HG02678 (cell line): Measurements from ENCODE around the gene MTF2.

ENCODE experiments used
- ATAC-seq: cut with Tn5 transposase; IDR thresholded peaks from one replicate; pipeline ENCODE4 v1.9.1; 2021; ENCODE audit warnings: mild to moderate bottlenecking, moderate library complexity; ENCODE audit not compliant: unreplicated experiment

Gene MTF2

DNA sequence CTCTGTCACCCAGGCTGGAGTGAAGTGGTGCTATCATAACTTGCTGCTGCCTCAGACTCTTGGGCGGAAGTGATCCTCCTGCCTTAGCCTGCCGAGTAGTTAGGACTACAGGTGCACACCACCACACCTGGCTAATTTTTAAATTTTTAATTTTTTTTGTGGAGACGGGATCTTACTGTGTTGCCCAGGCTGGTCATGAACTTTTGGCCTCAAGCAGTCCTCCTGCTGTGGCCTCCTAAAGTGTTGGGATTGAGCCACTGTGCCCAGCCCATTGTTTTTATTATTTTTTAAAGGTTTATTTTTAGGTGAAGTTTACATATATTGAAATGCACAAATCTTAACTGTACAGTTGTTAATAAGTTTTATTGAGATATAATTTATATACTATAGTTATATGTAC lies 3.2 kb downstream of the MTF2 start:
- ATAC-seq = no peak

DNA sequence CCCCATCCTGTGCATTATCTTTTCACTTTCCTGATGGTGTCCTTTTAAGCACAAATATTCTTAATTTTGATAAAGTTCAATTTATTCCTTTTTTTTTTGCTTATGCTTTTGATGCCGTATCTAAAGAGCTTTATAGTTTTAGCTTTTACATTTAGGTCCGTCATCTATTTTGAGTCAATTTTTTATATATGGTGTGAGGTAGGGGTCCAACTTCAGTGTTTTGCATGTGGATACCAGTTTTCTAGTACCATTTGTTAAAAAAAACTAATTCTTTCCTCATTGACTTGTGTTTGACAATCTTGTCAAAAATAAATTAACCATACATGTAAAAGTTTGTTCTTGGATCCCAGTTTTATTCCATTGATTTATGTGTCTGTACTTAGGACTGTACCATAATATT lies 4.9 kb downstream of the MTF2 start:
- ATAC-seq = no peak

DNA sequence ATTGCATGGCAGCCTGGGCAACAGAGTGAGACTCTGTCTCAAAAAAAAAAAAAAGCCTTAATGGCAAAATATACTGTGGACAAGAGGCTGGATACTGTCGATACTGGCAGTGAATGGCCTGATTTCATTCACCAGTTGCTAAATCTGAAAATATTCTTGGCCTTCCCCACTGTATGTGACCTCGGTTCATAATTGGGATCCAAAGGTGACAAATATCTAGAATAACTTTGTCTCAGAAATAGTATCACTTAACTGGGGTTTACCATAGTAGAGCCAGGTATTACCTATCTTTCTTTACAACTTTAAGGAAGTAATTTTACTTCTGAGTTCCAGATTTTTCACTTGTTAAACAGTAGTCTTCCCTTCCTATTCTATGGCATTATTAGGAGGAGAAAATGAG lies 8.4 kb downstream of the MTF2 start:
- ATAC-seq = no peak

DNA sequence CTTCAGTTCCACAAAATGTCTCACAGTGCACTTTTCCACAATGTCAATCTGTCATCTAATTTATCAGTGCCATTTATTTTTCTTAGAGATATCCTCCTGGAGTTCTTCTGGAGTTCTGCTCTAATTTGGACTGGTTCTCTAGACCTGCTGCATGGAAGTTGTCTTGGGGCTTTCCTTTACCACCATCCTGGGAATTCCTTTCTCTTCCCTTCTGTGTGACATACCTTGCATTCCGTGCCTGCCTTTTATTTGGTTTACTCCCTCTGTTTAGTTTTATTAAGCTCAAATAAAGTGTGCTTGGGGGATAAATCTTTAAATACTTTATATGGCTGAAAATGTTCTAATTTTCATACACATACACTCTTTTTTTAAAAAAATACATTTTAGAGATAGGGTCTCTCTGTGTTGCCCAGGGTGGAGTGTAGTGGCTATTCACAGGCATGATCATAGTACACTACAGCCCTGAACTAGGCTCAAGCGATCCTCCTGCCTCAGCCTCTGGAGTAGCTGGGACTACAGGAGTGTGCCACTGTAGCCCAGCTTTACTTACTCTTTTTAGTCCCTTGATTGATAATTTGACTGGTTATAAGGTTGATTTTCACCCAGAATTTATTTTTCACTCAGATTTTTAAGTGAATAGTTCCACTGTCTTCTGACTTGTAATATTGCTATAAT lies 14.4 kb downstream of the MTF2 start:
- no peak for ATAC-seq

GRCh38 chr1:93095804-93096585 lies 16.9 kb downstream of the MTF2 start:
- no peak for ATAC-seq

DNA sequence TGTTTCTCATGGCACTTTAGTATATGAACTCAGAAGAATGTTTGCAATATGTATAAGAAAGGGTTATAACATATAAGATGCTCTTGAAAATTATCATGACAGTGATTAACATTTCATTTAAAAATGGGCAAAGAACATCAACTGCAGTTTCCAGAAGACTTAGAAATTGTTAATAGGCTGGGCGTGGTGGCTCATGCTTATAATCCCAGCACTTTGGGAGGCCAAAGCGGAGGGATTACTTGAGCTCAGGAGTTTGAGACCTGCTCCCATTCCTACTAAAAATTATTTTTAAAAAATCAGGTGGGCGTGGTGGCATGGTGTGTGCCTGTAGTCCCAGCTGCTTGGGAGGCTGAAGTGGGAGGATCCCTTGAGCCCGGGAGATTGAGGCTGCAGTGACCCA lies 23.1 kb downstream of the MTF2 start:
- no peak for ATAC-seq

DNA sequence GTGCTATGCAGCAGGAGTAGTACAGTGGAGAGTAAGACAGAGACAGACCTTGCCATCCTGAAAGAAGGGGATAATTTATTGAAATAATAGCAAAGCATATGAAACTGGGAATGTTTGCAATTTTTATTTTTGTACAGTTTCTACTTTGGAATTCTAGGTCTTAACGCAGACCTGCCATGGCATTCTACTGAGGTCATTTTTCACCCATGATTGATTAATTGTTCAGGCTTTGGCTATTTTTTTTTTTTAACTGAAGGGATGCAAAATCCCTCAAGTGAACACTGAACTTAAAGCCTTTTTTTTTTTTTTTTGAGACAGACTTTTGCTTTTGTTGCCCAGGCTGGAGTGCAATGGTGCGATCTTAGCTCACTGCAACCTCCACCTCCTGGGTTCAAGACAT lies 27.1 kb downstream of the MTF2 start:
- ATAC-seq = no peak

GRCh38 chr1:93107395-93107794 lies 28.3 kb downstream of the MTF2 start:
- ATAC-seq = no peak

GRCh38 chr1:93108335-93108734 lies 29.3 kb downstream of the MTF2 start:
- no peak for ATAC-seq

DNA sequence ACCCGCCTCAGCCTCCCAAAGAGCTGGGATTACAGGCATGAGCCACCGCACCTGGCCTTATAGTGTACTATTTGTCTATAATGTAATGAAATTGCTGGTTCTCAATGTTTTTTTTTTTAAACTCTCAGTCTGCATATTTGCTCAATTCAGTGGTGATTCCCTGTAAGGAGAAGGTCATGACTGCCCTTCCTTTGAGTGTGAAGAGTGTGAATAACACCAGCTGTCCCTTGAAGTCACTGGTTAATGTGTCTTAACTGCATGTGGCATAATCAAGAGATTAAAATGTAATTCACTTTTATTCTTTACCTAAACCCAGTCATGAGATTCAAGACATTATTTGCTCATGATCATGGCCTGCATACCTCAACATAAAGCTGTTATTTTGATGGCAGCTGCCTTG lies 30.5 kb downstream of the MTF2 start:
- ATAC-seq = no peak

DNA sequence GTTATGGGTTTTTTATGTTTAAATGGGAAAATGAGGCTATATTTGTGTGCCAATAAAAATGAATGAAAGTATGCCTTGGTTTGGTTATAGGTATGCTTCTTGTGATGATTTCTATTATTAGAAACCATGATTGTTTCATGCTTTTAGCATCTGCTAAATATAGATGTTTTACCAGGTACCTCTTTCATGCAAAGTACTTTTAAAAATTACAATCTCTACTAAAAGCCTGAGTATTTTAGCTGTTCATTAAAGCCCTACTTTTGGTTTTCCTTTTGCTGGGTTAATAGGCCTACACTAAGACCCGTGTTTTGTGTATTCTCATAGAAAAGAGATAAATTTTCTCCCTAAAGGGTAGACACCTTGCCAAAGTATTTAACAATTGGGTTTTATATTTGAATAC lies 32.0 kb downstream of the MTF2 start:
- ATAC-seq = no peak

GRCh38 chr1:93111561-93111960 lies 32.5 kb downstream of the MTF2 start:
- ATAC-seq = no peak

DNA sequence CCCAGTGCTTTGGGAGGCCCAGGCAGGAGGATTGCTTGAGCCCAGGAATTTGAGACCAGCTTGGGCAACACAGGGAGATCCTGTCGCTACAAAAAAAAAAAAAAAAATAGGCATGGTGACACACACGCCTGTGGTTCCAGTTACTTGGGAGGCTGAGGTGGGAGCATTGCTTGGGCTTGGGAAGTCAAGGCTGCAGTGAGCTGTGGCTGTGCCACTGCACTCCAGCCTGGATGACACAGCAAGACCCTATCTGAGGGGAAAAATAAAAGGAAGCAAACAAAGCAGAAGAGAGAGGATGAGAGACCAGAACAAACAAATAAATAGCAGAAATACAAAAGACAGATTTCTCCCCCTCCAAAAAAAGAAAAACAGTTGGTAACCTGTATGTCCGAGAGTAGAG lies 34.0 kb downstream of the MTF2 start:
- no peak for ATAC-seq

DNA sequence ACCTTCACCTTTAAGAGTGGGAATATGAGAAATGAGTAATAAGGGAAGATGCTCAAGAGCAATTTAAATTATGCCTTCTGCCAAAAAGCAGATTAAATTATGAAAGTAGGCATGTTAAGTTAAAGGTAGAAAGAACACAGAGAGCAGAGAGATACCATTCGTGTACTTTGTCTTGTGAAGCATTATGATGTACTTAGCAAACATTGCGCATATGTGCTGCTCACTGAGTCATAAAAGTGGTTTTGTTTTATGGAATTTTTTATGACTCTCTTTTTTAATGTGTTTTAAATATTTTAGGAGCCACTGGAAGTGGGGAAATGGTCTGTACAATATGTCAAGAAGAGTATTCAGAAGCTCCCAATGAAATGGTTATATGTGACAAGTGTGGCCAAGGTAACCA lies 35.3 kb downstream of the MTF2 start:
- no peak for ATAC-seq

- ATAC-seq = no peak
Observed at GRCh38 chr1:93120614-93121013, 41.5 kb downstream of the MTF2 start.

DNA sequence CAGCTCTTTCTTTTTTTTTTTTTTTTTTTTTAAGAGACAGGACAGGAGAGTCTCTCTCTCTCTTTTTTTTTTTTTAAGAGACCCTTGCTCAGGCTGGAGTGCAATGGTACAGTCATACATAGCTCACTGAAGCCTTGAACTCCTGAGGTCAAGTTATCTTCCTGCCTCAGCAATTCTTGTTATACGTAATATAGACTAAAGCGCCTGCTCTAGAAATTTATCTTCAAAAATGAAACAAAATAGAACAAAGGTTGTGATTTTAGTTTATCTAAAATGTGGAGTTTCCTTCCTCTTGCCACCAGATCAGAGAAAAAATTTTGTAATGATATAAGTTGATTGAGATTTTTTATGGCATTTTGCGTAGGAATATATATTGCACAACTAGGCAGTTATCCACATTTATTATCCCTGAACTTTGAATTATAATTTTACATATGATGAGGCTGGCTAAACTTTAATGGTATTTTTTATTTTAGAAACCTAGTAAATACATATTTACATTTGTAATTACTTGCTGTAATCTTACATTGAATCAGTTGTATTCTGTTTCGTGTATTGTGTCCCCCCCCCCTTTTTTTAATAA lies 44.2 kb downstream of the MTF2 start:
- ATAC-seq = no peak

DNA sequence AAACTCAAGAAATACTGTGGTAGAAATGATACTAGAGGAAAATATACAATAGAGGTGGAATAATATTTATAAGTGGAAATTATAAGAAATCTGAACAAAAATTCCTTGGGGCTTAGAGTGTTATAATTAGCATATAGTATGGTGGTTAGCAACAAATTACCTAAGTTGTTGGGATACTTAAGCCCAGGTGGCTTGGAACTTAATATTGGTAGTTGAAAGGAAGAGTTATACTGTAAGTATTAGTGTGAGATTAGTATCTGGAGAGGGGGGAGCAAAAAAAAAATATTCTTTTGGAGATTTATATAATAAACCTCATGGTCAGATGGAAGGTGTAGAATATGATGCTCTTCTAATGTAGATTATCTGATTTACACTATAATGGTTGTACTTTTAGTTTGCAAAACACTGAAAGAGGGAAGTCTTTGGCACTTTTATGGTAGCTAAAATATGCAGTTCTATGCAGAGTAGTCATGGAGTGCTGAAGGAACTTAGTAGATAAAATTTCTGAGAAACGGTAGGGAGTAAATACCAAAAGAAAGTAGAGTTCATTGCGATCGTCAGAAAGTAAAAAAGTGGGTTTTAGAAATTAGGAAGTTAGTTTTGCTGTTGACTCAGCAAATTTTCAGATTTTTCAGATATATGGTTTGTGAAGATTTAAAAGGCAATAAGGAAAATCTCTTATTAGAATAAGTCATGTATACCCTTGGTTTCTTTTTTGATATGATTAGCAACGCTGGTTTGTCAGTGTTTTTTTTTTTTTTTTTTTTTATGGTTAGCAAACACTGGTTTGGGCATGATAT lies 45.7 kb downstream of the MTF2 start:
- no peak for ATAC-seq

- ATAC-seq = no peak
Observed at GRCh38 chr1:93129507-93130099, 50.5 kb downstream of the MTF2 start.

- ATAC-seq = no peak
Observed at GRCh38 chr1:93132638-93133037, 53.6 kb downstream of the MTF2 start.

GRCh38 chr1:93136445-93136844 lies 57.4 kb downstream of the MTF2 start:
- ATAC-seq = no peak
